H1 (cell line): ENCODE measurements around the gene PSMG2. TPM values are rescaled to one million over a fixed set of nuclear protein-coding genes. Genes with fewer than 3 reads are reported as not detected.

Experiments
- CTCF ChIA-PET: fragments of 300-600 bp; sonication (Branson Sonifier 250); formaldehyde crosslinking; loops from one replicate; lab custom pipeline; 2021; ENCODE audit not compliant: partially characterized antibody; lab: Charles Lee
- POLR2A ChIA-PET: fragments of 300-600 bp; sonication (Branson Sonifier 250); formaldehyde crosslinking; loops from one replicate; lab custom pipeline; 2021; ENCODE audit warnings: inconsistent platforms; ENCODE audit not compliant: partially characterized antibody; lab: Charles Lee
- DNase-seq, 2 experiments: peaks; one replicate each; pipeline versions ENCODE4 v3.0.0 to v3.0.0-alpha.2; 2010 to 2022; ENCODE audit warnings: low spot score in 2 of 2, low read depth in 1 of 2, mixed read lengths in 1 of 2
- FAIRE-seq: peaks from 2 replicates; lab custom pipeline; 2011; peaks lifted over from hg19 to GRCh38; lab: Jason Lieb, UNC
- H2AFZ ChIP-seq: 2 replicates; pipeline ENCODE4 v1.8.1; 2012; ENCODE audit warnings: low read length, inconsistent platforms
- H2AK5ac ChIP-seq: 2 replicates; pipeline ENCODE4 v1.6.1; 2013; ENCODE audit warnings: low read depth, low read length
- H2BK120ac ChIP-seq: replicated peaks from 2 replicates; pipeline ENCODE3; 2013; ENCODE audit warnings: low read depth, low read length, inconsistent platforms
- H2BK12ac ChIP-seq: 2 replicates; pipeline ENCODE4 v1.6.1; 2013; ENCODE audit warnings: low read depth, low read length
- H2BK15ac ChIP-seq: 2 replicates; pipeline ENCODE4 v1.6.1; 2013; ENCODE audit warnings: low read length
- H2BK20ac ChIP-seq: 2 replicates; pipeline ENCODE4 v1.6.1; 2013; ENCODE audit warnings: low read length
- H2BK5ac ChIP-seq: 2 replicates; pipeline ENCODE4 v1.6.1; 2013; ENCODE audit warnings: low read depth, low read length
- H3K14ac ChIP-seq: 2 replicates; pipeline ENCODE4 v1.6.1; 2013; ENCODE audit warnings: inconsistent platforms; ENCODE audit not compliant: insufficient read length
- H3K18ac ChIP-seq: 2 replicates; pipeline ENCODE4 v1.6.1; 2013; ENCODE audit warnings: low read length; ENCODE audit errors: extremely low read depth
- H3K23ac ChIP-seq: 2 replicates; pipeline ENCODE4 v1.6.1; 2013; ENCODE audit warnings: inconsistent platforms; ENCODE audit not compliant: insufficient read length
- H3K23me2 ChIP-seq: 2 replicates; pipeline ENCODE4 v1.6.1; 2013; ENCODE audit warnings: low read depth, low read length
- H3K27ac ChIP-seq: 2 replicates; pipeline ENCODE4 v1.6.1; 2011; ENCODE audit warnings: low read depth, low read length, inconsistent platforms
- H3K27me3 ChIP-seq, 4 experiments: replicated peaks in 1 of 4; 1 replicate in 1 of 4; 2 replicates in 3 of 4; pipeline versions ENCODE4 v1.6.1 to v1.8.1; 2011 to 2013; ENCODE audit warnings: low read length in 3 of 4, mild to moderate bottlenecking in 3 of 4, inconsistent platforms in 2 of 4, mixed read lengths in 2 of 4, moderate library complexity in 1 of 4; ENCODE audit not compliant: control insufficient read depth in 3 of 4, insufficient read depth in 3 of 4; ENCODE audit errors: extremely low read depth in 1 of 4
- H3K36me3 ChIP-seq, 4 experiments: 2 replicates each; pipeline versions ENCODE4 v1.6.1 to v1.8.1; 2011 to 2013; ENCODE audit warnings: mild to moderate bottlenecking in 4 of 4, low read length in 3 of 4, moderate library complexity in 2 of 4, control low read depth in 1 of 4, inconsistent platforms in 1 of 4; ENCODE audit not compliant: insufficient read depth in 4 of 4, control insufficient read depth in 2 of 4
- H3K4ac ChIP-seq: replicated peaks from 2 replicates; pipeline ENCODE3; 2013; ENCODE audit warnings: low read length, low read depth, mixed read lengths, inconsistent platforms; ENCODE audit not compliant: insufficient read length
- H3K4me1 ChIP-seq, 4 experiments: replicated peaks in 1 of 4; 1 replicate in 1 of 4; 2 replicates in 3 of 4; pipeline versions ENCODE4 v1.6.1 to v1.8.1; 2011 to 2013; ENCODE audit warnings: low read length in 3 of 4, inconsistent platforms in 2 of 4, mixed read lengths in 1 of 4; ENCODE audit not compliant: insufficient read depth in 4 of 4, control insufficient read depth in 3 of 4
- H3K4me2 ChIP-seq, 2 experiments: 2 replicates each; pipeline versions ENCODE4 v1.6.1 to v1.8.1; 2011 to 2013; ENCODE audit warnings: low read depth in 2 of 2, low read length in 2 of 2, control low read depth in 1 of 2, inconsistent platforms in 1 of 2, mild to moderate bottlenecking in 1 of 2; ENCODE audit not compliant: insufficient read depth in 1 of 2
- H3K4me3 ChIP-seq, 4 experiments: fragments of 200-600, 300-600 bp in 1 of 4; sonication (generic), shearing (Covaris generic), sonication (Bioruptor Twin) in 1 of 4; 2 replicates each; pipeline versions ENCODE4 v1.5.1 to v1.8.1; 2011 to 2016; ENCODE audit warnings: low read length in 4 of 4, low read depth in 3 of 4, control low read depth in 2 of 4, inconsistent platforms in 2 of 4, mild to moderate bottlenecking in 2 of 4, mixed read lengths in 1 of 4, moderate library complexity in 1 of 4; ENCODE audit not compliant: insufficient read depth in 2 of 4; ENCODE audit errors: extremely low read depth in 1 of 4
- H3K56ac ChIP-seq: replicated peaks from 2 replicates; pipeline ENCODE3; 2013; ENCODE audit warnings: low read depth, mild to moderate bottlenecking, mixed read lengths, low read length, inconsistent platforms; ENCODE audit not compliant: insufficient read length
- H3K79me1 ChIP-seq: 2 replicates; pipeline ENCODE4 v1.6.1; 2013; ENCODE audit warnings: low read depth, low read length, control low read depth
- H3K79me2 ChIP-seq, 2 experiments: 2 replicates each; pipeline versions ENCODE4 v1.6.1 to v1.8.1; 2012 to 2013; ENCODE audit warnings: low read length in 2 of 2, mild to moderate bottlenecking in 2 of 2, inconsistent platforms in 1 of 2; ENCODE audit not compliant: insufficient read depth in 2 of 2, control insufficient read depth in 1 of 2
- H3K9ac ChIP-seq, 4 experiments: replicated peaks in 1 of 4; 1 replicate in 1 of 4; 2 replicates in 3 of 4; pipeline versions ENCODE4 v1.6.1 to v1.8.1; 2011 to 2013; ENCODE audit warnings: low read depth in 3 of 4, low read length in 3 of 4, control low read depth in 2 of 4, mild to moderate bottlenecking in 2 of 4, moderate library complexity in 2 of 4, inconsistent platforms in 1 of 4; ENCODE audit errors: extremely low read depth in 1 of 4
- H3K9me3 ChIP-seq, 2 experiments: 2 replicates each; pipeline versions ENCODE4 v1.6.1 to v1.8.1; 2012 to 2013; ENCODE audit warnings: mild to moderate bottlenecking in 2 of 2, moderate library complexity in 2 of 2, control low read depth in 1 of 2, inconsistent platforms in 1 of 2, low read depth in 1 of 2, low read length in 1 of 2, mixed read lengths in 1 of 2; ENCODE audit not compliant: insufficient read depth in 2 of 2
- H4K20me1 ChIP-seq, 2 experiments: replicated peaks in 1 of 2; 2 replicates each; pipeline versions ENCODE3 to v1.8.1; 2011 to 2013; ENCODE audit warnings: inconsistent platforms in 2 of 2, low read length in 2 of 2, mild to moderate bottlenecking in 1 of 2; ENCODE audit not compliant: insufficient read depth in 2 of 2, control insufficient read depth in 1 of 2
- H4K5ac ChIP-seq: 2 replicates; pipeline ENCODE4 v1.6.1; 2013; ENCODE audit warnings: low read length, low read depth, mixed read lengths, inconsistent platforms; ENCODE audit not compliant: insufficient read length
- H4K8ac ChIP-seq: 2 replicates; pipeline ENCODE4 v1.8.0; 2013; ENCODE audit warnings: mild to moderate bottlenecking, moderate library complexity, low read length, inconsistent platforms; ENCODE audit not compliant: insufficient read depth; ENCODE audit errors: extremely low read depth
- H4K91ac ChIP-seq: replicated peaks from 2 replicates; pipeline ENCODE3; 2013; ENCODE audit warnings: low read length, mixed read lengths, inconsistent platforms; ENCODE audit not compliant: insufficient read length
- ASH2L ChIP-seq: fragments of 200-600, 300-600 bp; sonication (generic); IDR thresholded peaks from one replicate; pipeline ENCODE4 v1.7.1; 2017; ENCODE audit warnings: low read length
- ATF3 ChIP-seq: IDR thresholded peaks from 2 replicates; pipeline ENCODE4 v1.6.1; 2011; ENCODE audit warnings: low read depth, mild to moderate bottlenecking, low read length; ENCODE audit not compliant: insufficient read depth
- CBX5 ChIP-seq: fragments of 300-800, 300-1000 bp; sonication (generic); IDR thresholded peaks from 2 replicates; pipeline ENCODE4 v1.7.1; 2016; ENCODE audit warnings: antibody characterized with exemption, low read length, low read depth
- CHD2 ChIP-seq: IDR thresholded peaks from 2 replicates; pipeline ENCODE4 v1.6.1; 2012; ENCODE audit warnings: low read length, improper control_type of control experiment
- GTF2F1 ChIP-seq: IDR thresholded peaks from 2 replicates; pipeline ENCODE4 v1.6.1; 2012; ENCODE audit warnings: low read depth, low read length, improper control_type of control experiment, borderline replicate concordance
- HDAC2 ChIP-seq, 2 experiments: fragments of 300-600 bp in 1 of 2; sonication (generic) in 1 of 2; IDR thresholded peaks; 2 replicates each; pipeline ENCODE4 v1.6.1; 2011 to 2012; ENCODE audit warnings: low read depth in 2 of 2, low read length in 2 of 2, mild to moderate bottlenecking in 2 of 2, moderate library complexity in 2 of 2, borderline replicate concordance in 1 of 2, inconsistent platforms in 1 of 2
- JUN ChIP-seq: IDR thresholded peaks from 2 replicates; pipeline ENCODE4 v1.6.1; 2011; ENCODE audit warnings: low read depth, mild to moderate bottlenecking, improper control_type of control experiment, low read length
- PHF8 ChIP-seq: fragments of 200-600 bp; sonication (generic); conservative IDR thresholded peaks from 2 replicates; pipeline ENCODE4 v1.7.1; 2012; ENCODE audit warnings: low read depth, mild to moderate bottlenecking, inconsistent platforms, low read length, moderate library complexity
- RBBP5 ChIP-seq: IDR thresholded peaks from 2 replicates; pipeline ENCODE4 v1.7.1; 2012; ENCODE audit warnings: low read depth, mild to moderate bottlenecking, inconsistent platforms, low read length, moderate library complexity, borderline replicate concordance
- SIN3A ChIP-seq, 2 experiments: IDR thresholded peaks in 1 of 2; conservative IDR thresholded peaks in 1 of 2; 2 replicates each; pipeline ENCODE4 v1.6.1; 2011 to 2012; ENCODE audit warnings: low read length in 2 of 2, improper control_type of control experiment in 1 of 2, low read depth in 1 of 2, mild to moderate bottlenecking in 1 of 2
- TAF7 ChIP-seq: optimal IDR thresholded peaks from 2 replicates; pipeline ENCODE3; 2011; ENCODE audit warnings: low read depth, mild to moderate bottlenecking, inconsistent platforms, low read length, moderate library complexity, borderline replicate concordance
- TCF12 ChIP-seq: IDR thresholded peaks from 2 replicates; pipeline ENCODE4 v1.6.1; 2011; ENCODE audit warnings: low read depth, mild to moderate bottlenecking, low read length
- TEAD4 ChIP-seq: IDR thresholded peaks from 2 replicates; pipeline ENCODE4 v1.6.1; 2012; ENCODE audit warnings: low read depth, low read length, inconsistent platforms, mixed read lengths
- WGBS, 2 experiments: shearing (Covaris generic) in 1 of 2; methylation state at CpG; one replicate each; pipeline versions ENCODE4 v1.1.6 to v1.1.7; 2013 to 2015; ENCODE audit warnings: low lambda C conversion rate in 2 of 2, mixed read lengths in 2 of 2, inconsistent platforms in 1 of 2, low coverage in 1 of 2, missing lambda C conversion rate in 1 of 2; ENCODE audit not compliant: insufficient replicate concordance in 2 of 2, insufficient coverage in 1 of 2, insufficient read length in 1 of 2; ENCODE audit errors: extremely low coverage in 1 of 2, missing lambda C conversion rate in 1 of 2; 5-methylcytosine and 5-hydroxymethylcytosine counted together
- polyA plus RNA-seq, 7 experiments: library from polyadenylated mRNA; depleted of rRNA in 3 of 7; stranded (reverse) in 5 of 7; unstranded in 2 of 7; fragments of >200 nt in 5 of 7; fragments of 200-250 nt in 2 of 7; gene quantifications; 1 replicate in 5 of 7; 2 replicates in 1 of 7; 4 replicates in 1 of 7; pipeline versions ENCODE4 v1.2.1 to v1.2.3, GENCODE V29; 2011 to 2013; ENCODE audit warnings: missing spikeins in 2 of 7, mixed read lengths in 2 of 7
- total RNA-seq: library from RNA; stranded (reverse); fragmentation: NEBNext Ultra II Directional; extraction: Animal tissue kit (Norgen Biotek cat#: 25700); gene quantifications from 2 replicates; pipeline ENCODE4 v1.2.1, GENCODE V29; 2021

Gene PSMG2
- total and polyA plus RNA-seq, 2 of the 8 experiments (the other 6 are each of a cell fraction or from before 2014, with no cell fraction given) = 52.9 to 79.3 TPM

GRCh38 chr18:12699747-12700146 lies 3.1 kb upstream of the PSMG2 start:
- Histone ChIP-seq H3K23ac (no peak overlapping the region), H3K27me3 (no peaks in the 10 kb centered on the region), H3K4ac (no peak overlapping the region), H3K9me3 (no peaks in the 10 kb centered on the region), H3K4me3 (no peak overlapping the region), H2AK5ac (no peak overlapping the region), H2BK12ac (no peak overlapping the region), H4K5ac (no peak overlapping the region), H3K27ac (no peak overlapping the region), H3K36me3 (peaks cover 0 to 26% (median 9%) of the 10 kb centered on the region in 4 experiments; a peak in 4 of 8 replicates), H4K8ac (no peak overlapping the region), H4K91ac (no peak overlapping the region), H3K18ac (no peak overlapping the region), H3K79me2 (peaks cover 21 to 40% of the 10 kb centered on the region in 2 experiments), H2BK5ac (no peak overlapping the region), H3K9ac (no peak overlapping the region), H3K56ac (no peak overlapping the region), H3K4me2 (no peak overlapping the region), H3K79me1 (peaks cover 4% of the 10 kb centered on the region; the same call in 1 of the 2 replicates), H2BK15ac (no peak overlapping the region), H2BK120ac (no peak overlapping the region), H3K14ac (no peak overlapping the region), H4K20me1 (no peaks in the 10 kb centered on the region), H2BK20ac (no peak overlapping the region), H3K23me2 (peaks cover 8% of the 10 kb centered on the region; the same call in 1 of the 2 replicates), H2AFZ (no peak overlapping the region), H3K4me1 (peaks cover 0 to 10% (median 2%) of the 10 kb centered on the region in 4 experiments; a peak in 3 of 7 replicates)
- ChIA-PET POLR2A (interaction anchor here (3.9 kb wide), 1 partner anchor 7 kb away, joined by 25 read pairs; no protein-coding TSS in a partner anchor), CTCF (no interaction called here)
- no peak for FAIRE-seq
- WGBS, 2 experiments = 85 to 100% methylated on average over 1 to 2 of the region's 2 CpGs
- DNase-seq = no peak
- TF ChIP-seq HDAC2 (IDR thresholded peaks at IDR 0.05; ENCODE audit: borderline replicate concordance in 1 of 2, low read depth in 2 of 2, low read length in 2 of 2) = no peak
- no peak for TF ChIP-seq JUN
- TF ChIP-seq PHF8 = no peak
- TF ChIP-seq ATF3 = no peak
- no peak for TF ChIP-seq RBBP5
- TF ChIP-seq TCF12 = no peak
- no peak for TF ChIP-seq GTF2F1
- TF ChIP-seq SIN3A (conservative IDR thresholded peaks at IDR 0.05 in 1 of 2, IDR thresholded peaks at IDR 0.05 in 1 of 2; ENCODE audit: low read depth in 1 of 2, low read length in 2 of 2) = no peak
- TF ChIP-seq TAF7 = no peak
- no peak for TF ChIP-seq TEAD4
- no peak for TF ChIP-seq CHD2
- TF ChIP-seq CBX5 = no peak
- no peak for TF ChIP-seq ASH2L
